Activated T-cell treated with anti-CD3 and anti-CD28 coated beads for 48 hours (primary cell): ENCODE data around the gene NCKIPSD.

Experiments used
- DNase-seq: peaks from one replicate; pipeline ENCODE4 v3.0.0-alpha.2; 2020; ENCODE audit warnings: low read depth

NCKIPSD gene

GRCh38 chr3:48696601-48697000 lies 10.9 kb upstream of the NCKIPSD start:
- DNase-seq: no peak

DNA sequence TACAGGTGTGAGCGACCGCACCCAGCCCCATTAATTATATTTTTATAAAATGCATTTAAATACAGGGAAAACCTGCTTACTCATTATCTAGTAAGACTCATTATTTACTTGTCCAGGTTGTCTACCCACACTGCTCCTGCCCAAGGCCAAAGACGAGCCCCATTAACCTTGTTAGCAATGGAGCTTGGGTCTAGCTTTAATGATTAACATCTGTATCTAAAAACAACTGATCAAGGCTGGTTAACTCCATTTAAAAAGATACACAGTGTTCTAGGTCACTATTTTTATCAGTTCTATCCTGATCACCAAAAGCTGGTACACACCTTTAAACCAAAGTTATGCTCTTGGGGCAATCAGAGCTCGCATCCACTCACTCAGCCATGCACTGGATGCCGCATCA lies 10.4 kb upstream of the NCKIPSD start:
- DNase-seq: no peak

- DNase-seq: no peak
Measured at GRCh38 chr3:48695393-48695753, 9.7 kb upstream of the NCKIPSD start.

DNA sequence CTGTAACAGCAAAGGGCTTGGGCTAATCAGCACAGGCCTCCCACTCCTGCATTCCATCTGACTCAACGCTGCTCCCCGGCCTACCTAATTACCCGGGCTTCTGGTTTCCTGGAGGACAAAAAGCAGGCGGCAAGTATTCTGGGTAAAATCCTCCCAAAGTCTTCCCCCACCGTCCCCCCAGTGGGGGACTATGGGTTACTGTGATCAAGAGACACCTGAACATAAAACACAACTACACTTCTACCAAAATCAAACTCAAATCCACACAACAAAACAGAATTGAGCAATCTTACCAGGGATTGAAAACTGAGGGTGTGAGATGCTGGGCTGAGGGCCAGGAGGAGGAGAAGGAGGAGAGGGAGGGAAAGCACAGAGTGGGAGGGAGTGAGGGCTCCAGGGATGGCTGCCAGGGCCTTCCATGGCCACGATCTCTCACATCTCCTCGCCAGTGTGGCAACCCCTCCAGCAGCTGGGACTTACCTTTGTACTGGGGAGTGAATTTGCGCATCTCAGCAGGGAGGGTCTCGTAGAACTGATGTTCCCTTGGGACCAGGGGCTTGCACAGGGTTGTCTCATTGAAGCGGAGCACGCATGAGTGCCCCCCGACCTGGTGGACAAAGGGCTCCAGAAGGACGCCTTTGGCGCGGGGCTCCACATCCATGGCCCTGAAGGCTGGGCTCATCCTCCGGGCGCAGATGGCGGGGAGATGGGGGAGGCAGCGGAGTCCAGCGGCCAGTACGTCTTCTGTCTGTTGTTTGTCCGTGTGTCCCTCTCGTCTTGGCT lies 9.1 kb upstream of the NCKIPSD start:
- DNase-seq: no peak

- no peak for DNase-seq
Measured at GRCh38 chr3:48693826-48694225, 8.1 kb upstream of the NCKIPSD start.

DNA sequence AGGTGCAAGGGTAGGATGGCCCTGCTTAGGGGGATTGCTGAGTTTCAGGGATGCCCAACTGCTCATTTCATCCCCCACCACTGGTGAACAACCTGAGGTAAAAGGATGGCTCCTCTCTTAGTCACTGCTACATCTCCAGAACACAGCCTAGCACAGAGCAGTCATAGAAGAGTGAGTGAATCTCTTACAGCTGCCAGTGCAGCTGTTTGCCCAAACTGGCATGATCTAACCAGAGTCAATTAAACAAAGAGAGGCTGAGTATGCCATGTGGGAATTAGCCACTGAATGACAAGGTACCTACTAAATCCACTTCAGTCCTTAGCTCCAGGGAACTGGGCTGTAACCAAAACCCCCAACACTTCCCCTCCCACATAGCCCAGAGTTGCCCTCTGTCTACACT lies 6.8 kb upstream of the NCKIPSD start:
- no peak for DNase-seq

DNA sequence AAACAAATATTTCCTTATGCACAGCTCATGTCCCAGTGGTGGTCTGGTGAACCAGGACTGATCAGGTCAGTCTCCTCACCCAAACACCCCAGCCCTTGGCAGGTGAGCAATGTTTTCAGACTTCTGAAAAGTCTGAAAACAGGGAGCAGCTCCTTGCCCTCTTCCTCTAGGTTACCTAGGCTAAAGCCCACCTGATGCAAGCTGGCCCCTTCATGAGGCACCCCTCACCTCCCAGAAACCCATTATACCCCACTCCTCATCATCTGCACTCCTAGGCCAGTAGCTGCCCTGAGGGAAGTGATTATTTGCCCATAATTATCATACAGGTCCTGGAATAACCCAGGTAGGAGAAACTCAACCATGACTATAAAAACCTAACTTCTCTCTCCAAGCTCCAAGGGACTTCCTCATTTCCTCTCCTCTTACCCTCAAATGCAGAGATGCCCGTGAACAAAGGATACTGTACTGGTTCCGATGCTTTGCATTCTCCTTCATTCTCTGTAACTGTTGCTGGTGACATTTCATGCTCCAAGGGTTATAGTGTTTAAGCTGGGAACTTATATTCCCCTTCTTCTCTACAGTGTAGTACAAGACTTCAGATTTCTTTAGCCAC lies 5.2 kb upstream of the NCKIPSD start:
- DNase-seq: no peak

- DNase-seq: no peak
Measured at GRCh38 chr3:48689384-48689783, 3.7 kb upstream of the NCKIPSD start.

DNA sequence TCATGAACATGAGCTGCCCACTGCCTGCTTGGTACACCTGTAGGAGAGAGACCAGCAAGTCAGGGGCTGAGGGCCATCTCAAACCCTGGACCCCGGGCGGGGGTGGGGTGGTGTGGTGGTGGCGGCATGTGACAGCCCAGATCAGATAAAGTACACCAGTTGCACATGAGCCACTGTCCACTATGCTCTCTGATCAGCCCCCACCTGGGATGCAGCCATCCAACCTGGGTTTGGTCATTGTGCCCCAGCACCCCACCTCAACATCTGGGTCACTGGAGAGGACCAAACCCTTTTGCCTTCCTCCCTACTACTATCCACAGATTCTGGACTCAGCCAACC lies 3.0 kb upstream of the NCKIPSD start:
- DNase-seq: no peak

DNA sequence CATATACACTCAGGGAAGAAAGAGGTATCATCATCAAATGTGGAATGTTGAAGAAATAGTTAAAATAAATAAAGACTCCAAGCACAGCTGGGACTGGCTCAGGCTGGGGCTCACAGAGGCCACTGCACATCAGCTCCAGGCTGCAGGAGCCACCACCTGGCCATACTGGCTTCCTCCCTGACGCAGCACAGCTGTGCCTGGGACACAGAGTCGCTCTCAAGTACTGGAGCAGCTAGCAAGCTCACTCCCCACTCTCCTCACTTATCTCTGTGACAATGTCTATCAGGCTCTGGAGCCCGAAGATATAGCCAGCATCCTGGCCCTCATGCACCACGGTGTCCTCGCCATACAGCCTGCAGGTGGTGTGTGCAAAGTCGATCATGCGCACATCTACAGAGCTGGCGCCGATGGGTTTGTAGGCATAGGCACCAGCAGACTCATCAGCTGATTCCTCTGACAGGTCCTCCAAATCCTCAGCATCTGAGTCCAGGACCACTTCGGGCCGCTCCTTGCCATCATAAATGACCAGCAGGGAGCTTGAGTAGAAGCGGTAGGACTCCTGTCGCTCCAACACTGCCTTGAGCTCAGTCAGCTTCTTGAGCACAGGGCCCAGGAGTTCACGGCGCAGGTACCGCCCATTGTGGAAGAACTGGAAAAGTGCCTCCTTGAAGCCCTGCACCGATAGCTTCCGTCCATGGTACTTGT lies 2.5 kb upstream of the NCKIPSD start:
- DNase-seq: no peak

DNA sequence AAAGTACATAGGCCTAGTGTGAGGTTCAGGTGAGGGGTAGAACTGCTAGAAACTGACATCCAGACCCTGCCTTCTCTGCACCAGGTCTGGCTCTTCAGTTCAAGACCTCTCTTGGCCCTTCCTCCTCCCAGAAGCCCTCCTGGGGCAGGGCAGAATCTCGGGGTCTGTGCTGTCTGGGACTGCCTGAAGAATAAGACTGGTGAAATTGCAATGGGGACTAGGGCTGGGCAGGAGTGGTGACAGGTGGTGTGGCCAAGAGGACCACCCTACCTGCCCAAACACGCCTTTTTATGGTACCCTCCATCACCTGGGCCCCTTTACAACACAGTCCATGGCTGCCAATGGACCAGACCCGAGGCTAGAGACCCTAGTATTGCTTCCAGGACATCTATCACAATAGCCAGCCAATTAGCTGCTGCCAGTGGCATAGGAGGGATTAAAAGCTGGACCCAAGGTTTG lies 1.5 kb upstream of the NCKIPSD start:
- DNase-seq: no peak

- DNase-seq: no peak
Measured at GRCh38 chr3:48686538-48687219, 964 bp upstream of the NCKIPSD start.

DNA sequence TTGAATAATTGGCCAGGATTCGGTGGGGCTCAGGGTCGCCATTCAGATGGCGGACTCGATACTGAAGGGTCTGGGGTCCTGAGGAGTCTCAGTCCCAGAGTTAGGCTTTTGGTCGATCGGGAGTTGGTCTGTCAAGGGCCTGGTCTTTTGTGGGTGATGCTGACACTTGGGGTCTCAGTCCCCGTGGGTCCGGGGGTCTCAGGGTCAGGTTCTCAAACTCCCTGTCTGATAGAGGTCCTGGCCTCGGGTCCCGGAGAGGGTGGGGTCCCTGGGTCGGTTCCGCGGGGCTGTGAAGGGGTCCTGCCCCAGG lies 467 bp downstream of the NCKIPSD start:
- no peak for DNase-seq

- no peak for DNase-seq
Measured at GRCh38 chr3:48684480-48685143, 1.1 kb downstream of the NCKIPSD start.

DNA sequence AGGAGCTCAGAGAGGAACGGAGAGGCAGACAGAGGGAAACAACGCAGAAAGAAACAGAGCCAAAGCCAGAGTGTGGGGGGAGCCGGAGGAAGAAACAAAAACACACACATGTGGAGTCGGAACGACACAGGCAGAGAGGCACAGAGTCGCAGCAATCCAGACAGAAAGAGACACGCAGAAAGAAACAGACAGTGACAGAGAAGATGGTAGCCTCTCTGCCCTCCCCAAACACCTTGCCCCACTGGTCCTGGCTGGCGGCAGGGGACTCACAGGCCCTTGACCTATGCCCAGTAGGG lies 1.7 kb downstream of the NCKIPSD start:
- DNase-seq: no peak

GRCh38 chr3:48682786-48683185 lies 2.9 kb downstream of the NCKIPSD start:
- no peak for DNase-seq

DNA sequence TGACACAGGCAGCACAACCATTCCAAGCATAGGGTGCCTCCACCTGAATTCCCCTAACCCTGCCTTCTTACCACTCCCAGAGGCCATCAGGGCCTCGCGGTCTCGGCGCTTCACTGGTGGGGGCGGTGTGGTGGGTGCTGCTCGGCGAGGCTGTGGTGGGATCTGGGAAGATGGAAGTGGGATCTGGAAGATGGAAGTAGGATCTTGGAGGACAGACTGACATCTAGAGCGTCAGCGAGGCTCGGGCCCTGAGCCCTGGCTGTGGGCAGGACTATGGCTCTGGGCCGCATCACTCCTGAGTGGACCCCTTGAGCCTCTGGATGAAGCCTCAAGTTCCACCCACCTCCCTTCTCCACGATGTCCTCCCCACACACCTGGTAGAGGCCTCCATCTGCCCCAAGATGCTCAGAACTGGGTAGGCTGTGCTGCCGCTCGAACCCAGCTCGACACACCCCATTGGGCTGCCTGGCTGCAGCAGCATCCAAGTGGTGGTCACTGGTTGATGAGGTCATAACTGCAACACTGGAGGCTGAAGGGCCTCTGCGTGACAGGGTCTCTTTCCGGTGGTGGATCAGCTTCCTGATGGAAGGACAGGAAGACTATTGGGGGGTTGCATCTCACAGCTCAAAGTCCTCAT lies 3.6 kb downstream of the NCKIPSD start:
- no peak for DNase-seq

DNA sequence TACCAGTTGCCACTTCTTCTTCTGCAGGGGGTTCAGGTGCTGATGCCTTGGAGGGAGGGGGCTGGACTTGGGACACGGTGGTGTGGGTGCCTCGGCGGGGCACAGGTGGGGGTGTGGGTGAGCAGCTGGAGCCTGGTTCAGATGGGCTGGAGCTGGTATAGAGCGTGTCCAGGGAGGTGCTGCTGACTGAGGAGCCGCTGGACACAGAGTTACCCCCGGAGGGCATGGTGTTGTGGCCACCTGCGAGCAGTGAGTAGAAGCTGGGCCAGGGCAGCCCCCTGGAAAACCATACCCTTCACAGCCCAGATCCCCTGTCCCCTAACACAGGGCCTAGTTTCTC lies 4.2 kb downstream of the NCKIPSD start:
- no peak for DNase-seq

- DNase-seq: no peak
Measured at GRCh38 chr3:48680811-48681540, 4.7 kb downstream of the NCKIPSD start.

GRCh38 chr3:48679411-48680391 lies 6.0 kb downstream of the NCKIPSD start:
- no peak for DNase-seq
